Esophagus squamous epithelium (tissue), 5 donors: ENCODE data around the gene ASXL2. TPM values are rescaled to one million over a fixed set of nuclear protein-coding genes. Genes with fewer than 3 reads are reported as not detected.
"Not testable (repeated sequence)": the region's sequence is repeated elsewhere in the genome, so short reads cannot be mapped to it uniquely, and the experiment has no call there.

Experiments
- DNase-seq: peaks from one replicate; lab custom pipeline; 2025; lab: John Stamatoyannopoulos, UW
- H3K27ac ChIP-seq, 4 donors: fragments of 200-600 bp; sonication (generic); one replicate each; pipeline ENCODE4 v1.5.1; 2016 to 2019; ENCODE audit warnings: mild to moderate bottlenecking in 1 of 4
- H3K27me3 ChIP-seq, 4 donors: fragments of 200-600 bp; sonication (generic); 1 replicate in 3 of 4; 2 replicates in 1 of 4; pipeline versions ENCODE4 v1.5.1 to v1.6.0; 2017 to 2021; ENCODE audit warnings: antibody characterized with exemption in 1 of 4
- H3K36me3 ChIP-seq, 3 donors: fragments of 200-600 bp; sonication (generic); one replicate each; pipeline ENCODE4 v1.5.1; 2016 to 2019
- H3K4me1 ChIP-seq, 3 donors: fragments of 200-600 bp; sonication (generic); one replicate each; pipeline ENCODE4 v1.5.1; 2017 to 2019
- H3K4me3 ChIP-seq, 4 donors: fragments of 200-600 bp; sonication (generic); 1 replicate in 3 of 4; 2 replicates in 1 of 4; pipeline ENCODE4 v1.5.1; 2016 to 2019; ENCODE audit warnings: mild to moderate bottlenecking in 2 of 4, moderate library complexity in 1 of 4
- H3K9me3 ChIP-seq, 3 donors: fragments of 200-600 bp; sonication (generic); one replicate each; pipeline ENCODE4 v1.5.1; 2016 to 2019
- POLR2A ChIP-seq, 4 donors: fragments of 450-650 bp; IDR thresholded peaks; one replicate each; pipeline ENCODE4 v1.6.1; 2017; ENCODE audit warnings: antibody characterized with exemption in 4 of 4, mild to moderate bottlenecking in 4 of 4, moderate library complexity in 3 of 4
- WGBS, 2 donors: methylation state at CpG; one replicate each; pipeline ENCODE4 v1.1.5; 2018; 5-methylcytosine and 5-hydroxymethylcytosine counted together
- intact Hi-C: fragments of 100-400 bp; cut with DNase I; formaldehyde crosslinking; loops from one replicate; pipeline ENCODE4 v1.15.0; 2022
- total RNA-seq, 4 donors: library from RNA; depleted of rRNA; stranded (reverse); fragments of >200 nt; gene quantifications; one replicate each; pipeline ENCODE4 v1.1.0, GENCODE V29; 2016
- TF ChIP-seq, protein P1 (sequence below), 6 experiments: fragments of 450-650 bp in 4 of 6; fragments of 200-600 bp in 2 of 6; sonication (generic) in 2 of 6; IDR thresholded peaks; one replicate each; pipeline ENCODE4 v1.5.1; 2016 to 2019; ENCODE audit warnings: antibody characterized with exemption in 6 of 6, mild to moderate bottlenecking in 4 of 6, moderate library complexity in 4 of 6
- donor health status: DM: yes; HTN: yes; CAD: no.

The ASXL2 gene
- total RNA-seq, 4 donors from 2014 or later = 15.3 to 17.5 (median 16.3) TPM

DNA sequence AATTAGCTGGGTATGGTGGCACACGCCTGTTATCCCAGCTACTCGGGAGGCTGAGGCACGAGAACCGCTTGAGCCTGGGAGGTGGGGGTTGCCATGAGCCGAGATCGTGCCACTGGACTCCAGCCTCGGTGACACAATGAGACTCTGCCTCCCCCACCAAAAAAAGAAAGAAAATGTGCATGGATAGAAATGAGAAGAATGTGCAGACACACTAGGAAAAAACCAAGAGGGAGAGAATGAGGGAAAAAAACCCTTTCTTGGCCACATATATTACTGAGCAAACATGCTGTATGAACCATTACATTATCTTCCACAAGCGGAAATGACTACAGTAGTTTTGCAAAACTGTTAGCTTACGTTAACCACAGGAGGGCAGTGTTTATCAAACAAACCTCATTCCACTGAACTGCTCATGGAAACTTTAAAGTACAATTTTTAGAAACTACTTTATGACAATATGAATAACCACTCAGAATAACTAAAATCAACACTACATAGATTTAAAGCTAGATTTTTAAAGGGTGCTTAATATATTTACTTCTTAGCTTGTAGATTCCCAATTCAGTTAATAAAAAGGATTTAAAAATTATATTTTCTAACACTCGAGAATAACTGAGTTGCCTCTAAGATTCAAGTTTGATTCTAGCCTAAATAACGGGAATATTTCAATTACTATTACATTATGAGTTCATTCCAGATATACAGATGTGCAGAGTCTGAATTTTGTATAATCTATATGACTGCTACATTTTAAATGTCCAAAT, 26.4 kb downstream of the ASXL2 start:
- Histone ChIP-seq H3K27ac (no peak overlapping the region), H3K4me3 (no peak overlapping the region), H3K4me1 (peaks cover 0 to 9% (median 4%) of the 10 kb centered on the region in 3 donors), H3K27me3 (no peaks in the 10 kb centered on the region), H3K36me3 (peaks cover 0 to 14% (median 0%) of the 10 kb centered on the region in 3 donors), H3K9me3 (no peaks in the 10 kb centered on the region)
- 44 to 50% methylated on average over 11 of the region's 11 CpGs for WGBS, 2 donors
- intact Hi-C loops = no loop called here
- TF ChIP-seq, protein P1, sequence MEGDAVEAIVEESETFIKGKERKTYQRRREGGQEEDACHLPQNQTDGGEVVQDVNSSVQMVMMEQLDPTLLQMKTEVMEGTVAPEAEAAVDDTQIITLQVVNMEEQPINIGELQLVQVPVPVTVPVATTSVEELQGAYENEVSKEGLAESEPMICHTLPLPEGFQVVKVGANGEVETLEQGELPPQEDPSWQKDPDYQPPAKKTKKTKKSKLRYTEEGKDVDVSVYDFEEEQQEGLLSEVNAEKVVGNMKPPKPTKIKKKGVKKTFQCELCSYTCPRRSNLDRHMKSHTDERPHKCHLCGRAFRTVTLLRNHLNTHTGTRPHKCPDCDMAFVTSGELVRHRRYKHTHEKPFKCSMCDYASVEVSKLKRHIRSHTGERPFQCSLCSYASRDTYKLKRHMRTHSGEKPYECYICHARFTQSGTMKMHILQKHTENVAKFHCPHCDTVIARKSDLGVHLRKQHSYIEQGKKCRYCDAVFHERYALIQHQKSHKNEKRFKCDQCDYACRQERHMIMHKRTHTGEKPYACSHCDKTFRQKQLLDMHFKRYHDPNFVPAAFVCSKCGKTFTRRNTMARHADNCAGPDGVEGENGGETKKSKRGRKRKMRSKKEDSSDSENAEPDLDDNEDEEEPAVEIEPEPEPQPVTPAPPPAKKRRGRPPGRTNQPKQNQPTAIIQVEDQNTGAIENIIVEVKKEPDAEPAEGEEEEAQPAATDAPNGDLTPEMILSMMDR (IDR thresholded peaks at IDR 0.05) = peak; percentile 61 to 83 (median 65)
- TF ChIP-seq POLR2A (IDR thresholded peaks at IDR 0.05) = no peak
- DNase-seq = no peak

- DNase-seq, H3K36me3 ChIP-seq, H3K27me3 ChIP-seq, H3K9me3 ChIP-seq, intact Hi-C loops, H3K27ac ChIP-seq, H3K4me3 ChIP-seq, H3K4me1 ChIP-seq: not testable (repeated sequence)
- 63 to 81% methylated on average over 4 of the region's 4 CpGs for WGBS, 2 donors
Measured at GRCh38 chr2:25850400-25850799, 27.9 kb downstream of the ASXL2 start.

DNA sequence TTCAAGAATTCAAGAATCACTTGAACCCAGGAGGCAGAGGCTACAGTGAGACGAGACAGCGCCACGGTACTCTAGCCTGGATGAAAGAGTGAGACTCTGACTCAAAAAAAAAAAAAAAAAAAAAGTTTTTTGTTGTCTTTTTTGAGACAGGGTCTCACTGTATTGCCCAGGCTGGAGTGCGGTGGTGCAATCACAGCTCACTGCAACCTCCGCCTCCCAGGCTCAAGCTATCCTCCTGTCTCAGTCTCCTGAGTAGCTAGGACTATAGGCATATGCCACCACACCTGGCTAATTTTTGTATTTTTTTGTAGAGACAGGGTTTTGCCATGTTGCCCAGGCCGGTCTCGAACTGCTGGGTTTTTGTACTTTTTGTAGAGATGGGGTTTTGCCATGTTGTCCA, 28.9 kb downstream of the ASXL2 start:
- H3K27me3 ChIP-seq, H3K27ac ChIP-seq, DNase-seq, H3K9me3 ChIP-seq, H3K4me3 ChIP-seq, H3K4me1 ChIP-seq, intact Hi-C loops: not testable (repeated sequence)
- H3K36me3 ChIP-seq = peaks cover 0 to 16% (median 0%) of the 10 kb centered on the region in 3 donors
- 97% methylated on average over 7 of the region's 7 CpGs for WGBS, 2 donors

DNA sequence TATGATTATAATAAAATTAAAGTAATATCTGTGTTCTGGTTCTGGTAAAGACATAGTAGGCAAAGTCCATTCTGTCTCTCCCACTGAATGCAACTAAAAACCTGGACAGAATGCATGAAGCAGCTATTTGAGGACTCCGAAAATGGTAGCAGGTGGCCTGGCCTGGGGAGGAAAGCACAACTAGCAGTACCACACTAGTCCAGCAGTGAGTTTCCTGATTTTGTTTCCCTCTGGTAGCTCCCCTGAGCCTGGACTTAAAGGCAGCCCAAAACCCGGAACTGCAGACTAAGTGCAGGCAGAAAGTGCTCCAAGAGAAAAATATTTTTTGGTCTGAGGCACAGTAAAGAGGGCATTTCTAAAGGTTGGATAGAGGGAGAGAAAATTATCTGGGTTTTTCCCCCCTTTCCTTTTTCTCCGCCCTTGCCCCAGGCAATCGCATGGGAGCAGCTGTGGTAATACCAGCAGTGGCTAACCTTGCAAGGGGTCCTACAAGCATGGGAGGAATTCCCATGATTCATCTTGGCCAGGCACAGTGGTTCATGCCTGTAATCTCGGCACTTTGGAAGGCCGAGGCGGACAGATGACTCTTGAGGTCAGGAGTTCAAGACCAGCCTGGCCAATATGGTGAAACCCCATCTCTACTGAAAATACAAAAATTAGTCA, 32.3 kb downstream of the ASXL2 start:
- DNase-seq = no peak
- TF ChIP-seq, protein P1 (IDR thresholded peaks at IDR 0.05) = no peak
- H3K4me3 ChIP-seq = no peak overlapping the region

DNA sequence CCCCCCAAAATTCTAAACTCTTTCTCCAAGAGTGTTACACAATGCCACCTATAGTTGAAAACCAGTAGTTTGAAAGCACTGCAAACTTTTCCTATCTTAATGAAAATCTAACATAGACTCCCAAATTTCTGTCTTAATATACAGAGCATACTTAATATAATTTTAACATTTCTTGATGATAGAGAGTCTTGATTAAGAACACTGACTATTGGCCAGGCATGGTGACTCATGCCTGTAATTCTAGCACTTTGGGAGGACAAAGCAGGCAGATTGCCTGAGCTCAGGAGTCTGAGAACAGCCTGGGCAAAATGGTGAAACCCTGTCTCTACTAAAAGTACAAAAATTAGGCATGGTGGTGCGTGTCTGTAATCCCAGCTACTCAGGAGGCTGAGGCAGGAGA, 34.2 kb downstream of the ASXL2 start:
- H3K36me3 ChIP-seq = peaks cover 0 to 64% (median 0%) of the 10 kb centered on the region in 3 donors
- no peak for TF ChIP-seq POLR2A (IDR thresholded peaks at IDR 0.05)
- TF ChIP-seq, protein P1 (IDR thresholded peaks at IDR 0.05) = no peak
- intact Hi-C loops = no loop called here
- H3K27ac ChIP-seq = no peak overlapping the region
- no peaks in the 10 kb centered on the region for H3K27me3 ChIP-seq
- WGBS, 2 donors = 57 to 100% methylated on average over 1 of the region's 1 CpG
- no peak for DNase-seq
- no peak overlapping the region for H3K4me3 ChIP-seq
- no peaks in the 10 kb centered on the region for H3K4me1 ChIP-seq
- H3K9me3 ChIP-seq = no peaks in the 10 kb centered on the region

More for the DNA sequence above, 32.3 kb downstream of the ASXL2 start:
- WGBS, 2 donors = 82 to 85% methylated on average over 6 to 7 of the region's 7 CpGs
- H3K4me1 ChIP-seq = no peaks in the 10 kb centered on the region
- H3K36me3 ChIP-seq = peaks cover 0 to 49% (median 0%) of the 10 kb centered on the region in 3 donors
- intact Hi-C loops = no loop called here
- H3K9me3 ChIP-seq = no peaks in the 10 kb centered on the region
- H3K27ac ChIP-seq = no peak overlapping the region
- H3K27me3 ChIP-seq = no peaks in the 10 kb centered on the region

DNA sequence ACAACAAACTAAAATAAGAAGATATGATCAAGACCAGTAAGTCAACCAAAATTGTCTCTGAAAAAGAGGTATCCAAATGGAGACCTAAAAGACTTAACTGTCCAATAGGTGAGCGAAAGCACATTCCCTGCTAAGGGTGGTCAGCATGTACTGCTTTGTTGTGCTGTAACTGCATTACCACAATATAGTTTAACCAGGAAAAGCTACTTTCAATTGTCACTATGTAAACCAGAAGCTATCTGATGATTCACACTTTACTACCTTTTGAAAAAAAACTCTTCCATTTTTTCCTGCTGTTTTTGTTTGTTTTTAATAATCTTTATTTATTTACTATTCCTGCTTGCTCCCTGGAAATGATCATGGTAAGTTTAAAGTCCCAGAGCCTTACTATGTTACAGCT, 36.1 kb downstream of the ASXL2 start:
- Histone ChIP-seq H3K9me3 (no peaks in the 10 kb centered on the region), H3K4me1 (peaks cover 0 to 6% (median 0%) of the 10 kb centered on the region in 3 donors), H3K27ac (no peak overlapping the region), H3K36me3 (peaks cover 0 to 64% (median 0%) of the 10 kb centered on the region in 3 donors), H3K4me3 (no peak overlapping the region), H3K27me3 (no peaks in the 10 kb centered on the region)
- intact Hi-C loops = no loop called here
- no peak for DNase-seq
- 95% methylated on average over 1 of the region's 1 CpG for WGBS, 2 donors
- TF ChIP-seq, protein P1 (IDR thresholded peaks at IDR 0.05) = no peak
- no peak for TF ChIP-seq POLR2A (IDR thresholded peaks at IDR 0.05)
